ENCODE data around the gene ECE2. TPM values are rescaled to one million over a fixed set of nuclear protein-coding genes. Genes with fewer than 3 reads are reported as not detected.

The ECE2 gene
- total RNA-seq: not detected in 2 replicates

DNA sequence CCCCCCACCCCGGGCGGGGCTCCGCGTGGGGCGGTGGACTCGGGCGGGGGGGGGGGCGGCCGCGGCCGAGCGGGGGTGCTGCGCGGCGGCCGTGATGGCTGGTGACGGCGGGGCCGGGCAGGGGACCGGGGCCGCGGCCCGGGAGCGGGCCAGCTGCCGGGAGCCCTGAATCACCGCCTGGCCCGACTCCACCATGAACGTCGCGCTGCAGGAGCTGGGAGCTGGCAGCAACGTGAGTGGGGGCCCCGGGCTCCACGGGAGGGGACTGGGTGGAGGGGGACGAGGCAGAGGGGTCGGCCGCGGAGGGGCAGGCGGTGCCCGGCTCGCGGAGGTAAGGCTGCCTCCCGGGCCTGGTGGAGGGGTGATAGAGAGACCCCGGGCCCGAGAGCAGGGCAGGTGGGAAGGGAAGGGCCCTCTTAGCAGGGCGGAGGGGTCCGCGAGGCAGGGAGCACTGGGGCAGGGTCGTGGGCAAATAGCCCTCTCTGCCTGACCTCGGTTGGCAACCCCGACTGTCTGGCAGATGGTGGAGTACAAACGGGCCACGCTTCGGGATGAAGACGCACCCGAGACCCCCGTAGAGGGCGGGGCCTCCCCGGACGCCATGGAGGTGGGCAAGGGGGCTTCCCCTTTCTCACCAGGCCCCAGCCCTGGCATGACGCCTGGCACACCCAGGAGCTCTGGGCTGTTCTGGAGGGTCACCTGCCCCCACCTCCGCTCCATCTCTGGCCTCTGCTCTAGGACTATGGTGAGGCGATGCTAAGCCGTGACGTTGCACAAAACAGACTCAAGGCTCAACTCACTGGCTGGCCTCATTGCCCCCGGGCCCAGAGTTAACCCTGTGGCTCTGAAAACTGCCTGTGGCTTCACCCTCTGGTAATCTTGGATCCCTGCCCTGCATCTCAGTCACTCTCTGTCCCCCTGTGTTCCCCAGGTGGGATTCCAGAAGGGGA is at the start of gene ECE2:
Gene ECE2, plus strand, starts transcription at position 62 of the 950 bp plus-strand sequence. Its CDS starts 132 bp downstream, at position 194.
- DNase-seq (ENCODE audit: low read depth in 2 of 2): no peak

GRCh38 chr3:184227481-184227935 is 48.3 kb upstream of the ECE2 start:
- peak in 1 of 2 donors; percentile 44 for DNase-seq (ENCODE audit: low read depth in 2 of 2)

- DNase-seq (ENCODE audit: low read depth in 2 of 2): no peak
Observed at GRCh38 chr3:184228376-184229137, 47.3 kb upstream of the ECE2 start.

GRCh38 chr3:184229394-184230080 is 46.3 kb upstream of the ECE2 start, which contains the start of gene VWA5B2:
VWA5B2 (plus strand) TSS chr3:184229585; CDS start chr3:184230529, 944 bp downstream.
- peak in 1 of 2 donors; percentile 71 for DNase-seq (ENCODE audit: low read depth in 2 of 2)

DNA sequence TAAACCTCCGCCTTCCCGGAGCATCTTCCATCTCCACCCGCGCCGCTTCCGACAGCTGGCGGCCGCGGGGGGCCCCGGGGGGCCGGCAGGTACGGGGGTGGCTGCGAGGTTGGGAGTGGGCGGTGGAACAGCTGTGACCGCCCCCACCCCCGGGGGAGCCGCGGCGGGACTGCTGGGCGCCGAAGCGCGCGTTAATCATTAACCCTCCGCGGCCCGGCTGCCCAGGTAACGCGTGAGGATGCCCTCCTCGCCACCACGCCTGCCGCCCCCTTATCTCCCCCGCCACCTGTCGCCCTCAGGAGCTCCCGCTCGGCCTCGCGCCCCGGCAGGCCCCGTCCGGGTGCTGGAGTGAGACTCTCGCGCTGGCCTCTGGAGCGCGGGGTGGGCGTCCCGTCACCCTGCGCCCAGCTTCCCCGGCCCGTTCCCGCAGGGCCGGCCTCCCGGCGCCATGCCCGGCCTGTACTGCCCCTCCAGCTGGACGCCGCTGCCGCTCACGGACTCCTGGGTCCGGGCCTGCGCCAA is 45.7 kb upstream of the ECE2 start:
- no peak for DNase-seq (ENCODE audit: low read depth in 2 of 2)

- no peak for DNase-seq (ENCODE audit: low read depth in 2 of 2)
Observed at GRCh38 chr3:184230603-184231528, 45.0 kb upstream of the ECE2 start.

- DNase-seq (ENCODE audit: low read depth in 2 of 2): no peak
Observed at GRCh38 chr3:184231671-184232070, 44.2 kb upstream of the ECE2 start.

DNA sequence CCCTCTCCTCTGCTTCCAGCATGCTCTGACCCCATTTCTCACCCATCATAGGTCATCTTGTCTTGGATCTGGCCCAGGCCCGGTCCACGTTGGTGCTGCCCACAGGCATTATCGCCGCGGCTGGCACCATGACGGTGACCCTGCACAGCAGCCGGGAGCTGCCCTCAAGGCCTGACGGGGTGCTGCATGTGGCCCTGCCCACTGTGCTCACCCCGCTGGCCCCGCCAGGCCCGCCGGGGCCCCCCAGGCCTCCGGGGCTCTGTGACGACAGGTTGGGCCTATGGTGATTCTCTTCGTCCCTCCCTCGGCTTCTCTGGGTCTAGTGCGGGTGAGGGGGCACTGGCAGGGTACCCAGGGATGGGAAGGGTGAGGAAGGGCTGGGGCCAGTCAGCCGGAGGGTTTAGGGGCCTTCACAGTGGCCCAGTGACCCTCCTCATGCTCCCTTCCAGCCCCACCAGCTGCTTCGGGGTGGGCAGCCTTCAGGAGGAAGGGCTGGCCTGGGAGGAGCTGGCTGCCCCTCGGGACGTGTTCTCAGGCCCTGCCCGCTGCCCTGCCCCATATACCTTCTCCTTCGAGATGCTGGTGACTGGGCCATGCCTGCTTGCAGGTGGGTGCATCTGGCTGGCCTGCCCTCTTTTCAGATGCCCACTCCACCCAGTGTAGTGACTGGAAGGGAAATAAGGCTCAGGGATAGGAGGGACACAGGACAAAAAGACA is 42.5 kb upstream of the ECE2 start:
- DNase-seq (ENCODE audit: low read depth in 2 of 2): no peak

DNA sequence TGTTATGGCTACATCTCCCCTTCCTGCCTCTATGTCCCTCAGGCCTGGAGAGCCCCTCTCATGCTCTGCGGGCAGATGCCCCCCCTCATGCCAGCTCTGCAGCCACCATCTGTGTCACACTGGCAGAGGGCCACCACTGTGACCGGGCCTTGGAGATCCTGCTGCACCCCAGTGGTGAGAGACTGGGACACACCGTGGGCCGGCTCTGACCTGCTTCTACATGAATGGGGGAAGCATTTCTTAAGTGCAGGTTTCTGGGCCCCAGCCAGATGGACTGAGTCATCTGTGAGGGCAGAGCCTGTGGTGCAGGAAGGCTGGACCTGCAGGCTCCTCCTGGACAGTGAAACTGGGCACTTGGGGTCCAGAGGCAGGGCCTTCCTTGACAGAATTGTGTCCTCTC is 41.6 kb upstream of the ECE2 start:
- peak in 1 of 2 donors; percentile 67 for DNase-seq (ENCODE audit: low read depth in 2 of 2)

DNA sequence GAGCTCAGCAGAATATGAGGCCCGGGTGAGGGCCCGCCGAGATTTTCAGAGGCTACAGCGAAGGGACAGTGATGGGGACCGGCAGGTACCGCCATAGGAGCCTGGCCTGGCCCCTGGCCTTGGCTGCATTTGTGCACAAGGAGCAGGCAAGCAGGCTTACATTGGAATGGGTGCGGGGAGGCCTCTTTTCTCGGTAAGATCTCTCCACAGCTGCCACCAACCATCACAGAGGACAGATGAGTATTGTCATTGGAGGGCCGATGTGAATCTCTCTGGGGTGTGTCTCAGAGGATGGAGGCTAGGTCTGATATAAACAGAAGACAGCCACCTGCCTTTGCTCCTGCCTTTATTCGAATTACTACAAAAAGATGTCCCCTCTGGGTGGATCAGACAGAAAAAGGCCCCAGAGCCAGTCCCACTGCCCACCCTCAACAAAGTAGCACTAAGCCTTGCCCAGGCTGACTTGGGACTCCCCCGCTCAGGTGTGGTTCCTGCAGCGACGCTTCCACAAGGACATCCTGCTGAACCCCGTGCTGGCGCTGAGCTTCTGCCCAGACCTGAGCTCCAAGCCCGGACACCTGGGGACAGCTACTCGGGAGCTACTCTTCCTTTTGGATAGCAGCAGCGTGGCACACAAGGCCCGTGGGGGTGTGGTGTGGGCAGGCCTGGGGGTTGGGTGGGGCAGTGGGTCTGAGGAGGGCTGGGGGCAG is 41.0 kb upstream of the ECE2 start:
- no peak for DNase-seq (ENCODE audit: low read depth in 2 of 2)

- no peak for DNase-seq (ENCODE audit: low read depth in 2 of 2)
Observed at GRCh38 chr3:184235381-184236032, 40.3 kb upstream of the ECE2 start.

DNA sequence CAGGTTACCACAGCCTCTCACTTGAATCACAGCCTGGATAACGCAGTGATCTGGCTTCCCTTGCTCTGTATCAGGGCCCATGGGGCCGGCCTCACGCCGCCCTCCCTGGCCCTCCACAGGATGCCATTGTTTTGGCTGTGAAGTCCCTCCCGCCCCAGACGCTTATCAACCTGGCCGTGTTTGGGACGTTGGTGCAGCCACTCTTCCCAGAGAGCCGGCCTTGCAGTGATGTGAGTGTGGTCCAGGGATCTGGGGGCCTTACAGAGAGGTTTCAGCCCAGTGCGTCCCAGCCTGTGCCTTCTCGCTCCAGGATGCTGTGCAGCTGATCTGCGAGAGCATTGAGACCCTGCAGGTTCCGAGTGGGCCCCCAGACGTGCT is 39.8 kb upstream of the ECE2 start:
- no peak for DNase-seq (ENCODE audit: low read depth in 2 of 2)

DNA sequence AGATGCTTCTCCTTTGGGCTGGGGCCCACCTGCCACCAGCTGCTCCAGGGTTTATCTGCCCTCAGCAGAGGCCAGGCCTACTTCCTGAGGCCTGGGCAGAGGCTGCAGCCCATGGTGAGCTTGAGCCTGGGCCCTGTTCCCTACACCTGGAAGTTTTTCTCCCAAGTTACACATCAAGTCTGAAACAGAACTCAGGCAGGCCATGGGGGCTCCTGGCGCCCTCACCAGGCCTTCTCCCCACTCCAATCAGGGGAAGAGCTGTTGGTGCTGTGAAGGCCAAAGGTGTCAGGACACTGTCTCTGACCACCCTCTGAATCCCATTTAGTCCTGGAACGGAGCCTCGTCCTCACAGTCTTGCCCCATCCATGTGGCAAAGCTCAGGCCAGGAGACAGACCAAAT is 39.2 kb upstream of the ECE2 start:
- no peak for DNase-seq (ENCODE audit: low read depth in 2 of 2)

DNA sequence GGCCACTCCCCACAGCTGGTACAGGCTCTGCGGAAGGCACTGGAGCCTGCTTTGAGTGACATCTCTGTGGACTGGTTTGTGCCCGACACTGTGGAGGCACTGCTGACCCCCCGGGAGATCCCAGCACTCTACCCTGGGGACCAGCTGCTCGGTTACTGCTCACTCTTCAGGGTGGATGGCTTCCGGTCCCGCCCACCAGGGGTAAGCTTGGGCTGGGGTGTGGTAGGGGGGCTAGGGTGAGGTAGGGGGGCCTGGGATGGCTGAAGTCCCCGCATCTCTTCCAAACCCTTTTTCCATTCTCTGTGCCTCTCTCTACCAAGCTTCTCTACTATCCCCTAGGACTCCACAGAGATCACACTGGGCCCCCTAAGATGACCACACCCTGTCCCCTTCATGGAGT is 38.6 kb upstream of the ECE2 start:
- no peak for DNase-seq (ENCODE audit: low read depth in 2 of 2)

DNA sequence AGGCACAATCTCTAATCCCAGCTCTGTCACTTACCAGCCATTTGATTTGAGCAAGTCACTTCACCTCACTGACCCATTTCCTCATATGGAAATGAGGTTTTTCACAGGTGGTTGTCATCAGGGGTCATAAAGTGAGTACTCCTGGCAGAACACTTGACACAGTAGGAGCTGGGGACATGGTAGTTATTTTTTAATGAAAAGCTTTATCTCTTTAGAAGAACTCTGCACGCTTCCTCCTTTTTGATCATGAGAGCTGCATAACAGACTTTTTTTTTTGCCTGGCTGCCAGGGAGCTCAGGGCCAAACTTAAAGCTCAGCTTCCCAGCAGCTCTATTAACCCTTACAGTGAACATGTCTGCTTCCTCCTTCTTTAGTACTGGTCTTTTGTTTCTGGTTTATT is 38.0 kb upstream of the ECE2 start:
- no peak for DNase-seq (ENCODE audit: low read depth in 2 of 2)

GRCh38 chr3:184238246-184238818 is 37.5 kb upstream of the ECE2 start:
- DNase-seq (ENCODE audit: low read depth in 2 of 2): no peak

DNA sequence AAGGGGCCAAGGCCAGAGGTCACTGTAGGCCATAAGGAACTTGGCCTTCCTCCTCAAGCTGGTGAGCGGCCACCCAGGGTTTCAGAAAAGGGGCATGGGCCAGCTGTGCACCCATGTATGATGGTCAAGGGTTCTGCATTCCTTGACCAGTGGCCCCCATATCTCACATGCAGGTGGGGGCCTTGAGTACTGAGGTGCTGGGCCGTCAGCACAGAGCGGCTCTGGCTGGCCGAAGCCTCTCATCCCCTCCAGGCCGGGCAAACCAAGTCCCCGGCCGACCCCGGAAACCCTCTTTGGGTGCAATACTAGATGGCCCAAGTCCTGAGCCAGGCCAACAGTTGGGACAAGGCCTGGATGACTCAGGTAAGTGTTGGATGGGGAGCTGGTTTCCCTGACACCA is 36.6 kb upstream of the ECE2 start:
- DNase-seq (ENCODE audit: low read depth in 2 of 2): no peak

- DNase-seq (ENCODE audit: low read depth in 2 of 2): no peak
Observed at GRCh38 chr3:184239708-184240107, 36.1 kb upstream of the ECE2 start.

Data from dermis microvascular lymphatic vessel endothelial cell (primary cell).